Measurements from ENCODE around the gene THOC2. TPM values are rescaled to one million over a fixed set of nuclear protein-coding genes. Genes with fewer than 3 reads are reported as not detected.
"Not testable (repeated sequence)": the region's sequence is repeated elsewhere in the genome, so short reads cannot be mapped to it uniquely, and the experiment has no call there.

The THOC2 gene
- total RNA-seq, result 100 to 1,000 TPM; 111 to 154 (median 114) TPM

- H3K4me3 ChIP-seq, result peak within 1 kb of the TSS; percentile 57 to 91 (median 74)
Observed at GRCh38 chrX:123732670-123733363, at the start of gene THOC2. Gene THOC2 (minus strand): TSS chrX:123733052. CDS start chrX:123733022, 30 bp downstream.

GRCh38 chrX:123781786-123782185 lies 48.9 kb upstream of the THOC2 start:
- DNase-seq, H3K4me1 ChIP-seq, H3K4me3 ChIP-seq, H3K27ac ChIP-seq, H3K36me3 ChIP-seq, H3K27me3 ChIP-seq, H3K9me3 ChIP-seq: not testable (repeated sequence)

More at GRCh38 chrX:123732670-123733363, at the start of gene THOC2:
- TF ChIP-seq CTCF (IDR thresholded peaks at IDR 0.05) (peak in 4 of 6 experiments; percentile 7 to 60 (median 50)), POLR2A (IDR thresholded peaks at IDR 0.05) (peak; percentile 30 to 45)
- peak within 1 kb of the TSS; percentile 72 to 88 (median 78) for H3K27ac ChIP-seq
- no peaks in the 10 kb centered on the region for H3K4me1 ChIP-seq
- DNase-seq, result peak; percentile 81 to 91 (median 86)
- no peaks in the 10 kb centered on the region for H3K9me3 ChIP-seq
- no peaks in the 10 kb centered on the region for H3K36me3 ChIP-seq
- H3K27me3 ChIP-seq, result no peaks in the 10 kb centered on the region

GRCh38 chrX:123779908-123780396 lies 47.1 kb upstream of the THOC2 start:
- Histone ChIP-seq H3K9me3 (no peaks in the 10 kb centered on the region), H3K4me3 (no peak overlapping the region), H3K4me1 (no peaks in the 10 kb centered on the region), H3K27ac (peak overlapping the region in 3 of 4 donors; percentile 36 to 90 (median 83)), H3K27me3 (no peaks in the 10 kb centered on the region), H3K36me3 (no peaks in the 10 kb centered on the region)
- DNase-seq, result no peak
- TF ChIP-seq POLR2A (IDR thresholded peaks at IDR 0.05) (no peak), CTCF (IDR thresholded peaks at IDR 0.05) (no peak)

GRCh38 chrX:123773258-123773988 lies 40.6 kb upstream of the THOC2 start:
- no peak for DNase-seq
- Histone ChIP-seq H3K9me3 (no peaks in the 10 kb centered on the region), H3K36me3 (no peaks in the 10 kb centered on the region), H3K27me3 (no peaks in the 10 kb centered on the region), H3K4me3 (no peak overlapping the region), H3K4me1 (no peaks in the 10 kb centered on the region), H3K27ac (no peak overlapping the region)
- TF ChIP-seq POLR2A (IDR thresholded peaks at IDR 0.05), result no peak
- no peak for TF ChIP-seq CTCF (IDR thresholded peaks at IDR 0.05)

GRCh38 chrX:123771449-123772064 lies 38.7 kb upstream of the THOC2 start:
- H3K4me3 ChIP-seq, result no peak overlapping the region
- TF ChIP-seq POLR2A (IDR thresholded peaks at IDR 0.05) (no peak), CTCF (IDR thresholded peaks at IDR 0.05) (no peak)
- no peak overlapping the region for H3K27ac ChIP-seq
- H3K36me3 ChIP-seq, result no peaks in the 10 kb centered on the region
- no peaks in the 10 kb centered on the region for H3K4me1 ChIP-seq
- no peaks in the 10 kb centered on the region for H3K9me3 ChIP-seq
- H3K27me3 ChIP-seq, result no peaks in the 10 kb centered on the region
- no peak for DNase-seq
